ENCODE results near the gene MMP19.
A peak's percentile ranks its signal among the peaks of the same experiment; 100 is the strongest.

MMP19 gene

DNA sequence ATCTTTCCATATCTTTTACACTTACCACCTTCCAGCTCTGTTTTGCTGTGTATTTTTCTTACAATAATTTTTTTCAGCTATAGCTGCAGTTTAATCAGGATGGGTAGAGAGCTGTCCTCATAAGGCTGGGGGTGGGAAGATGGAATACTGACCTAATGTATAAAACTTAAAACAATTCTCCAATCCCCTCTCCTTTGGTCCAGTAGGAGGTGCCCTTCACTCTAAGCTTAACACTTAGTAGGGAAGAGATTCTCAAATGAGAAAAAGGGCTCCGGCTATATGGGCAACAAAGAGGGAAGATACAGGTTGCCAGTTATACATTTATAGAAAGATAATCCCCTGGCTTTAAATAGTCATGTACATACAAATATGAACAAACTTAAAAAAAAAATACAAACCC is 22.1 kb downstream of the MMP19 start:
- TF ChIP-seq, protein P1, sequence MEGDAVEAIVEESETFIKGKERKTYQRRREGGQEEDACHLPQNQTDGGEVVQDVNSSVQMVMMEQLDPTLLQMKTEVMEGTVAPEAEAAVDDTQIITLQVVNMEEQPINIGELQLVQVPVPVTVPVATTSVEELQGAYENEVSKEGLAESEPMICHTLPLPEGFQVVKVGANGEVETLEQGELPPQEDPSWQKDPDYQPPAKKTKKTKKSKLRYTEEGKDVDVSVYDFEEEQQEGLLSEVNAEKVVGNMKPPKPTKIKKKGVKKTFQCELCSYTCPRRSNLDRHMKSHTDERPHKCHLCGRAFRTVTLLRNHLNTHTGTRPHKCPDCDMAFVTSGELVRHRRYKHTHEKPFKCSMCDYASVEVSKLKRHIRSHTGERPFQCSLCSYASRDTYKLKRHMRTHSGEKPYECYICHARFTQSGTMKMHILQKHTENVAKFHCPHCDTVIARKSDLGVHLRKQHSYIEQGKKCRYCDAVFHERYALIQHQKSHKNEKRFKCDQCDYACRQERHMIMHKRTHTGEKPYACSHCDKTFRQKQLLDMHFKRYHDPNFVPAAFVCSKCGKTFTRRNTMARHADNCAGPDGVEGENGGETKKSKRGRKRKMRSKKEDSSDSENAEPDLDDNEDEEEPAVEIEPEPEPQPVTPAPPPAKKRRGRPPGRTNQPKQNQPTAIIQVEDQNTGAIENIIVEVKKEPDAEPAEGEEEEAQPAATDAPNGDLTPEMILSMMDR (IDR thresholded peaks at IDR 0.05; ENCODE audit: borderline replicate concordance, insufficient read depth, low read depth, low read length) = peak; percentile 10; the same call in 1 of the 2 replicates
- no peak overlapping the region for H3K4me3 ChIP-seq (ENCODE audit: low read depth, low read length)

DNA sequence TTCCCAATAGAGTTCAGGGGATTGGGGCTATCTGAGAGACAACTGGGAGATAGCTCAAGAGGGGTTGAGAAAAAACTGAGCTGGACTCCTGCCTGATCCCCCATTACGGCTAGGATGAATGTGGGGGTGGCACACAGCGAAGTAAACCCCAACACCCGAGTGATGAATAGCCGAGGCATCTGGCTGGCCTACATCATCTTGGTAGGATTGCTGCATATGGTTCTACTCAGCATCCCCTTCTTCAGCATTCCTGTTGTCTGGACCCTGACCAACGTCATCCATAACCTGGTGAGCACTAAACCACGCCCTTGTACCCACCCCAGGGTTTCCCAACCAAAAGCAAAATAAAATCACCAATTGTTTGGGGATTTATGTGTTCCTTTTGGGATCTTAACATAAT is 23.9 kb downstream of the MMP19 start:
- TF ChIP-seq, protein P1 (IDR thresholded peaks at IDR 0.05; ENCODE audit: borderline replicate concordance, insufficient read depth, low read depth, low read length) = no peak
- no peak overlapping the region for H3K4me3 ChIP-seq (ENCODE audit: low read depth, low read length)

DNA sequence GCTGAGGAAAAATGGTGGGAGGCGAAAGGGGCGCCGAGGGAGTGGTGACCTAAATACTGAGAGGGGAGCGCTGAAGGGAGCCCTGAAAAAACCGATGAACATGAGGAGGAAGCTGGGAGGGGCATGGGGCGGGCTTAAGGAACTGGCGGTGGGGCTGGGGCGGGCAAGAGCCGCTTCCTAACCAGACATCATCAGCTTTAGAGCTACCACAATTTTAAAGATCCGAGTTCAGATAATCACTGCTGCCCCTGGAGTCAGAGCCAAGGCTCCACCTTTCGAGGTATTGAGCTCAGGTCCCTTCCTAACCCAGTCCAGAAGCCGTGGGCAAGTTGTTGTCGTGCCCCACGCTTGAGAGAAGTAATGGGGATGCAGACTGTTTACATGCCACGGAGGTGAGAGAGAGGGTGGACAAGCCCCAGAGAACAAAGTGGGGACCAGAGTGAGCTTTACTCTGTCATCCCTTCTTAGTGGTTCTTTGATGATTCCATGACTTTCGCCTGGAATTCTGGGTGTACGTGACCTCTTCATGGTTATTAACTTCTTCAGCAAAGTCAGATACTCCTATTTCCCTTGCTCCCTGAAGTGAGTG is 24.5 kb downstream of the MMP19 start:
- peak overlapping the region; percentile 81 for H3K4me3 ChIP-seq (ENCODE audit: low read depth, low read length)
- TF ChIP-seq, protein P1 (IDR thresholded peaks at IDR 0.05; ENCODE audit: borderline replicate concordance, insufficient read depth, low read depth, low read length) = no peak

DNA sequence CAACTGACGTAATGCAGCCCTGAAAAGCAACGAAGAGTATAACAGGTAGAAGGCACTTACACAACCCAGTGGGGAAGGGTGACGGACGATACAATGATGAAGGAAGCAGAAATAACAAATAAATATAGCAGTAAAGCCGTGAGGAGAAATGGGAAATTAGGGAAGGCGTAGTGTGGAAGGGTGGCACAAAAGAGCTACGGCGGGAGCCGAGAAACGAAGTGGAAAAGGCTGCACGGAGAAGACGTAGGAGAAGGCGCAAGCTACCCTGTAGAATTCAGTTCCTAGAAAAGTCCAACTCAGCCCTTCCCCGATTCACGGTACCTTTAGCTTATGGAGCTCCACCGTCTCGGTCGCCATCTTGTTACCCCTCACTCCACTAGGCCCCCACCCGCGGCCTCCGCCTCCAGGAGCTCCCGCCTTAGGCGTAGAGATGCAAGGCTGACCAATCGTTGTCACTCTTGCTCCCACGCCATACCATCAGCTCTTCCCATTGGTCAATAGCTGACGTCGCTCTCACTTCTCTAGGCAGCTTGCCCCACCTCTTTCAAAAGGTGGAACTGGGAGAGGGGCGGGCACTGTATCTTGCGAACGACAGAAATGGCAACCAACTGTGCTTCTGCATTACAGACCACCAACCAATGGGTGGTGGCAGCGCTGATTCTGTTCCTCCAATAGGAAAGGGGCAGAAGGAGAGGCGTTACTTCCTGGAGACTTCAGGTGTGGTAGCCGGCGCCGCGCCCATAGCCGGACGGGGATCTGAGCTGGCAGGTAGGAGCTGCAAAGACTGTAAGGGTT is 25.2 kb downstream of the MMP19 start, which contains the start of the genes ORMDL2 and SARNP:
ORMDL2 (plus strand) TSS at position 697 of the 795 bp plus-strand sequence. CDS start 959 bp downstream, outside the sequence.
SARNP (minus strand) TSS at position 380 of the 795 bp plus-strand sequence; CDS start at position 357, 23 bp downstream.
- H3K4me3 ChIP-seq (ENCODE audit: low read depth, low read length) = peak within 1 kb of the TSS; percentile 86
- TF ChIP-seq, protein P1 (IDR thresholded peaks at IDR 0.05; ENCODE audit: borderline replicate concordance, insufficient read depth, low read depth, low read length) = no peak

DNA sequence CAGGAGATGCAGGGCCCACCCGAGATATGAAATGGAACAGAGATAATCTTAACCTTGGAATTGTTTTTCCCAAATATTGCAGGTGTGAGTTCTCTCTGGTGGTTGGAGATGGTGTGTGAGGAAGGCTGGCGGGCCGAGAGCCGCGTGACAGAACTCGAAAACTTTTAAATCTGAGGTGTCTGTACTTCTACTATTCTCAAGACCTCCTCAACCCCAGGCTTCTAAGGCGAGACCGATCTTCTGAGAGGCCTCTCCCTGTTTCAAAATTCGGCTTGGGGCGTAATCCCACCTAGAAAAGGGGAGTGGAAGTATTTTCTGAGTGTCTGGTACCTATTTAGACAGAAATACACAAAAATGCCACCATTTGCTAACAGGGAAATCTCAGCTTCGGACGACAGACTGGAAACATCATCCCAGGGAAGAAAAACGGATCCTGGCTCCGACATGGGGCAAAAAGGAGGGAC is 25.8 kb downstream of the MMP19 start:
- H3K4me3 ChIP-seq (ENCODE audit: low read depth, low read length) = peak overlapping the region; percentile 86
- TF ChIP-seq, protein P1 (IDR thresholded peaks at IDR 0.05; ENCODE audit: borderline replicate concordance, insufficient read depth, low read depth, low read length) = no peak

DNA sequence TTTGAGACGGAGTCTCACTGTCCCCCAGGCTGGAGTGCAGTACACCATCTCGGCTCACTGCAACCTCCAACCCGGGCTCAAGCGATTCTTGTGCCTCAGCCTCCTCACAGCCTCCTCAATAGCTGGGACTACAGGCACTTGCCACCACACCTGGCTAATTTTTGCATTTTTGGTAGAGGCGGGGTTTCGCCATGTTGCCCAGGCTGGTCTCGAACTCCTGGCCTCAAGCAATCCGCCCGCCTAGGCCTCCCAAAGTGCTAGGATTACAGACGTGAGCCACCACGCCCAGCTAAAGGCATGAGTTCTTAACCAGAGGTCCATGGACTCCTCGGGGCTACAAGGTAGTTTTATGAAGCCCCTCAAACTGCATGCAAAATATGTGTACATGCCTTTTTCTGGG is 27.3 kb downstream of the MMP19 start:
- TF ChIP-seq, protein P1 (IDR thresholded peaks at IDR 0.05; ENCODE audit: borderline replicate concordance, insufficient read depth, low read depth, low read length) = no peak
- no peak overlapping the region for H3K4me3 ChIP-seq (ENCODE audit: low read depth, low read length)

All from GM12875 (cell line).